Activated naive CD8-positive, alpha-beta T cell (primary cell): Measurements from ENCODE around the gene SH3GLB1.
"Not testable (repeated sequence)": the region's sequence is repeated elsewhere in the genome, so short reads cannot be mapped to it uniquely, and the experiment has no call there.

Experiments
- H3K27ac Mint-ChIP-seq: one replicate; pipeline ENCODE4 v1.8.0; 2021; ENCODE audit warnings: mixed read lengths
- H3K27me3 Mint-ChIP-seq: one replicate; pipeline ENCODE4 v1.8.0; 2021; ENCODE audit warnings: mixed read lengths
- H3K36me3 Mint-ChIP-seq: one replicate; pipeline ENCODE4 v1.8.0; 2021; ENCODE audit warnings: mixed read lengths
- H3K4me1 Mint-ChIP-seq: one replicate; pipeline ENCODE4 v1.8.0; 2021; ENCODE audit warnings: low read depth, mixed read lengths
- H3K4me3 Mint-ChIP-seq: one replicate; pipeline ENCODE4 v1.8.0; 2021; ENCODE audit warnings: mild to moderate bottlenecking, mixed read lengths
- H3K9me3 Mint-ChIP-seq: one replicate; pipeline ENCODE4 v1.8.0; 2021; ENCODE audit warnings: low read depth, mixed read lengths

The SH3GLB1 gene

GRCh38 chr1:86704458-86704971, at the start of gene SH3GLB1:
Gene SH3GLB1, plus strand, starts transcription at chr1:86704576. Its CDS starts 324 bp downstream, at chr1:86704900.
- Mint-ChIP-seq H3K4me3 (peak within 1 kb of the TSS; percentile 98), H3K27ac (peak within 1 kb of the TSS; percentile 97), H3K9me3 (no peaks in the 10 kb centered on the region), H3K27me3 (no peaks in the 10 kb centered on the region), H3K4me1 (peaks cover 55% of the 10 kb centered on the region), H3K36me3 (peaks cover 5% of the 10 kb centered on the region)

GRCh38 chr1:86658381-86658780, 46.0 kb upstream of the SH3GLB1 start:
- not testable (repeated sequence) for H3K27me3 Mint-ChIP-seq, H3K9me3 Mint-ChIP-seq, H3K36me3 Mint-ChIP-seq, H3K4me3 Mint-ChIP-seq, H3K4me1 Mint-ChIP-seq, H3K27ac Mint-ChIP-seq

GRCh38 chr1:86666368-86666767, 38.0 kb upstream of the SH3GLB1 start:
- H3K27ac Mint-ChIP-seq, result no peak overlapping the region
- H3K4me1 Mint-ChIP-seq, result no peaks in the 10 kb centered on the region
- peaks cover 24% of the 10 kb centered on the region for H3K9me3 Mint-ChIP-seq
- no peaks in the 10 kb centered on the region for H3K27me3 Mint-ChIP-seq
- peaks cover 18% of the 10 kb centered on the region for H3K36me3 Mint-ChIP-seq
- H3K4me3 Mint-ChIP-seq, result no peak overlapping the region

GRCh38 chr1:86687595-86687994, 16.8 kb upstream of the SH3GLB1 start:
- no peak overlapping the region for H3K4me3 Mint-ChIP-seq
- no peaks in the 10 kb centered on the region for H3K9me3 Mint-ChIP-seq
- H3K27ac Mint-ChIP-seq, result no peak overlapping the region
- H3K4me1 Mint-ChIP-seq, result no peaks in the 10 kb centered on the region
- peaks cover 2% of the 10 kb centered on the region for H3K36me3 Mint-ChIP-seq
- no peaks in the 10 kb centered on the region for H3K27me3 Mint-ChIP-seq

GRCh38 chr1:86692641-86693040, 11.7 kb upstream of the SH3GLB1 start:
- Mint-ChIP-seq H3K4me3 (no peak overlapping the region), H3K27ac (no peak overlapping the region), H3K27me3 (no peaks in the 10 kb centered on the region), H3K36me3 (peaks cover 2% of the 10 kb centered on the region), H3K4me1 (no peaks in the 10 kb centered on the region), H3K9me3 (no peaks in the 10 kb centered on the region)

GRCh38 chr1:86695400-86695799, 9.0 kb upstream of the SH3GLB1 start:
- Mint-ChIP-seq H3K36me3 (no peaks in the 10 kb centered on the region), H3K4me1 (no peaks in the 10 kb centered on the region), H3K27ac (no peak overlapping the region), H3K27me3 (no peaks in the 10 kb centered on the region), H3K9me3 (no peaks in the 10 kb centered on the region), H3K4me3 (no peak overlapping the region)

- Mint-ChIP-seq H3K27me3 (no peaks in the 10 kb centered on the region), H3K36me3 (no peaks in the 10 kb centered on the region), H3K27ac (no peak overlapping the region), H3K9me3 (no peaks in the 10 kb centered on the region), H3K4me1 (no peaks in the 10 kb centered on the region), H3K4me3 (no peak overlapping the region)
These were observed 7.9 kb upstream of the SH3GLB1 start for GRCh38 chr1:86696522-86696921.

- Mint-ChIP-seq H3K27me3 (no peaks in the 10 kb centered on the region), H3K4me1 (peaks cover 20% of the 10 kb centered on the region), H3K36me3 (peaks cover 2% of the 10 kb centered on the region), H3K27ac (no peak overlapping the region), H3K9me3 (no peaks in the 10 kb centered on the region), H3K4me3 (no peak overlapping the region)
These were observed 5.2 kb upstream of the SH3GLB1 start for GRCh38 chr1:86699186-86699585.

- Mint-ChIP-seq H3K27ac (no peak overlapping the region), H3K36me3 (peaks cover 2% of the 10 kb centered on the region), H3K9me3 (no peaks in the 10 kb centered on the region), H3K4me1 (peaks cover 33% of the 10 kb centered on the region), H3K4me3 (no peak overlapping the region), H3K27me3 (no peaks in the 10 kb centered on the region)
These were observed 2.6 kb upstream of the SH3GLB1 start for GRCh38 chr1:86701731-86702130.

GRCh38 chr1:86702954-86703494, 1.4 kb upstream of the SH3GLB1 start:
- not testable (repeated sequence) for H3K9me3 Mint-ChIP-seq, H3K27me3 Mint-ChIP-seq, H3K36me3 Mint-ChIP-seq
- H3K4me1 Mint-ChIP-seq, result peaks cover 43% of the 10 kb centered on the region
- H3K27ac Mint-ChIP-seq, result peak overlapping the region; percentile 97
- H3K4me3 Mint-ChIP-seq, result peak overlapping the region; percentile 94

GRCh38 chr1:86703696-86704457, 499 bp upstream of the SH3GLB1 start:
- Mint-ChIP-seq H3K9me3 (no peaks in the 10 kb centered on the region), H3K27ac (peak overlapping the region; percentile 97), H3K36me3 (peaks cover 5% of the 10 kb centered on the region), H3K4me3 (peak overlapping the region; percentile 94), H3K4me1 (peaks cover 48% of the 10 kb centered on the region), H3K27me3 (no peaks in the 10 kb centered on the region)

GRCh38 chr1:86704972-86705664, 742 bp downstream of the SH3GLB1 start:
- H3K27ac Mint-ChIP-seq, result peak overlapping the region; percentile 97
- H3K4me3 Mint-ChIP-seq, result peak overlapping the region; percentile 98
- H3K4me1 Mint-ChIP-seq, result peaks cover 57% of the 10 kb centered on the region
- H3K9me3 Mint-ChIP-seq, result no peaks in the 10 kb centered on the region
- peaks cover 5% of the 10 kb centered on the region for H3K36me3 Mint-ChIP-seq
- H3K27me3 Mint-ChIP-seq, result no peaks in the 10 kb centered on the region

GRCh38 chr1:86705665-86705985, 1.2 kb downstream of the SH3GLB1 start:
- H3K27me3 Mint-ChIP-seq, result no peaks in the 10 kb centered on the region
- no peaks in the 10 kb centered on the region for H3K9me3 Mint-ChIP-seq
- H3K4me3 Mint-ChIP-seq, result peak overlapping the region; percentile 98
- H3K36me3 Mint-ChIP-seq, result peaks cover 5% of the 10 kb centered on the region
- H3K27ac Mint-ChIP-seq, result peak overlapping the region; percentile 88
- H3K4me1 Mint-ChIP-seq, result peaks cover 61% of the 10 kb centered on the region

- H3K4me1 Mint-ChIP-seq, result peaks cover 61% of the 10 kb centered on the region
- H3K36me3 Mint-ChIP-seq, result peaks cover 5% of the 10 kb centered on the region
- H3K27me3 Mint-ChIP-seq, result no peaks in the 10 kb centered on the region
- H3K27ac Mint-ChIP-seq, result peak overlapping the region; percentile 59
- no peaks in the 10 kb centered on the region for H3K9me3 Mint-ChIP-seq
- peak overlapping the region; percentile 98 for H3K4me3 Mint-ChIP-seq
These were observed 1.8 kb downstream of the SH3GLB1 start for GRCh38 chr1:86706018-86706635.

GRCh38 chr1:86708920-86709319, 4.5 kb downstream of the SH3GLB1 start:
- H3K4me3 Mint-ChIP-seq, result peak overlapping the region; percentile 24
- peaks cover 56% of the 10 kb centered on the region for H3K4me1 Mint-ChIP-seq
- H3K36me3 Mint-ChIP-seq, result peaks cover 3% of the 10 kb centered on the region
- H3K9me3 Mint-ChIP-seq, result no peaks in the 10 kb centered on the region
- H3K27ac Mint-ChIP-seq, result peak overlapping the region; percentile 65
- H3K27me3 Mint-ChIP-seq, result no peaks in the 10 kb centered on the region
